MM.1S (cell line): Measurements from ENCODE around the gene KIF25.

ENCODE experiments used
- DNase-seq: peaks from one replicate; pipeline ENCODE4 v3.0.0-alpha.2; 2015
- H2AFZ ChIP-seq: fragments of 300-600 bp; sonication (generic); 2 replicates; pipeline ENCODE4 v1.6.0; 2016; ENCODE audit warnings: antibody characterized with exemption, low read length
- H3F3A ChIP-seq: fragments of 300-600 bp; sonication (generic); 2 replicates; pipeline ENCODE4 v1.6.1; 2016; ENCODE audit warnings: mild to moderate bottlenecking, antibody characterized with exemption, low read length, moderate library complexity, mixed read lengths; ENCODE audit not compliant: insufficient read depth
- H3K27ac ChIP-seq: fragments of 300-600 bp; sonication (generic); 2 replicates; pipeline ENCODE4 v1.5.1; 2016; ENCODE audit warnings: mild to moderate bottlenecking, low read length
- H3K27me3 ChIP-seq: fragments of 300-600 bp; sonication (generic); replicated peaks from 2 replicates; pipeline ENCODE4 v1.6.0; 2016; ENCODE audit warnings: low read length; ENCODE audit not compliant: insufficient read depth
- H3K36me3 ChIP-seq: fragments of 300-600 bp; sonication (generic); replicated peaks from 2 replicates; pipeline ENCODE4 v1.6.1; 2016; ENCODE audit warnings: mild to moderate bottlenecking, low read length, mixed read lengths; ENCODE audit not compliant: insufficient read depth
- H3K4me1 ChIP-seq: fragments of 300-600 bp; sonication (generic); 2 replicates; pipeline ENCODE4 v1.6.1; 2016; ENCODE audit warnings: low read length, mixed read lengths
- H3K4me2 ChIP-seq: fragments of 300-600 bp; sonication (generic); 2 replicates; pipeline ENCODE4 v1.6.0; 2016; ENCODE audit warnings: low read depth, low read length
- H3K4me3 ChIP-seq: fragments of 300-600 bp; sonication (generic); 2 replicates; pipeline ENCODE4 v1.5.1; 2016; ENCODE audit warnings: low read length, mixed read lengths
- H3K79me2 ChIP-seq: fragments of 300-600 bp; sonication (generic); 2 replicates; pipeline ENCODE4 v1.6.1; 2016; ENCODE audit warnings: mixed run types, low read length, mixed read lengths
- H3K9ac ChIP-seq: fragments of 300-600 bp; sonication (generic); 2 replicates; pipeline ENCODE4 v1.6.1; 2016; ENCODE audit warnings: low read length, mixed read lengths
- H3K9me2 ChIP-seq: fragments of 300-600 bp; sonication (generic); replicated peaks from 2 replicates; pipeline ENCODE4 v1.6.1; 2016; ENCODE audit warnings: mild to moderate bottlenecking, low read length, mixed read lengths; ENCODE audit not compliant: insufficient read depth
- H3K9me3 ChIP-seq: fragments of 300-600 bp; sonication (generic); replicated peaks from 2 replicates; pipeline ENCODE4 v1.6.1; 2016; ENCODE audit warnings: mild to moderate bottlenecking, low read length, mixed read lengths; ENCODE audit not compliant: insufficient read depth
- H4K20me1 ChIP-seq: fragments of 300-600 bp; sonication (generic); 2 replicates; pipeline ENCODE4 v1.6.1; 2016; ENCODE audit warnings: mild to moderate bottlenecking, low read length, moderate library complexity, mixed read lengths; ENCODE audit not compliant: insufficient read depth
- CTCF ChIP-seq: fragments of 300-600 bp; sonication (generic); IDR thresholded peaks from 2 replicates; pipeline ENCODE4 v1.5.1; 2016; ENCODE audit warnings: antibody characterized with exemption, low read length, mixed read lengths
- EZH2 ChIP-seq: fragments of 300-600 bp; sonication (generic); optimal IDR thresholded peaks from 2 replicates; pipeline ENCODE3; 2017; ENCODE audit warnings: low read depth, mild to moderate bottlenecking, antibody characterized with exemption, low read length, mixed read lengths
- EZH2phosphoT487 ChIP-seq: fragments of 300-600 bp; sonication (generic); IDR thresholded peaks from 2 replicates; pipeline ENCODE4 v1.6.1; 2018; ENCODE audit warnings: antibody characterized with exemption, low read length

KIF25 gene

GRCh38 chr6:167977717-167978467 lies 19.6 kb upstream of the KIF25 start:
- H3K9ac ChIP-seq: no peak overlapping the region
- no peak for DNase-seq
- TF ChIP-seq EZH2phosphoT487: no peak
- TF ChIP-seq CTCF: no peak
- no peak for TF ChIP-seq EZH2
- H3K9me2 ChIP-seq: no peaks in the 10 kb centered on the region
- H3K79me2 ChIP-seq: no peaks in the 10 kb centered on the region
- no peaks in the 10 kb centered on the region for H3K9me3 ChIP-seq
- H3K27me3 ChIP-seq: no peaks in the 10 kb centered on the region
- no peaks in the 10 kb centered on the region for H3F3A ChIP-seq
- H3K27ac ChIP-seq: no peak overlapping the region
- no peak overlapping the region for H3K4me2 ChIP-seq
- H4K20me1 ChIP-seq: no peaks in the 10 kb centered on the region
- H2AFZ ChIP-seq: no peak overlapping the region
- no peaks in the 10 kb centered on the region for H3K4me1 ChIP-seq
- no peak overlapping the region for H3K4me3 ChIP-seq
- H3K36me3 ChIP-seq: no peaks in the 10 kb centered on the region

- Histone ChIP-seq H3K4me1 (no peaks in the 10 kb centered on the region), H3K27me3 (no peaks in the 10 kb centered on the region), H3K9ac (no peak overlapping the region), H3K27ac (no peak overlapping the region), H3K79me2 (no peaks in the 10 kb centered on the region), H4K20me1 (no peaks in the 10 kb centered on the region), H2AFZ (no peak overlapping the region), H3K4me2 (no peak overlapping the region), H3K9me3 (no peaks in the 10 kb centered on the region), H3K9me2 (no peaks in the 10 kb centered on the region), H3K36me3 (no peaks in the 10 kb centered on the region), H3F3A (no peaks in the 10 kb centered on the region), H3K4me3 (no peak overlapping the region)
- no peak for TF ChIP-seq CTCF
- TF ChIP-seq EZH2phosphoT487: no peak
- no peak for TF ChIP-seq EZH2
- DNase-seq: no peak
Observed at GRCh38 chr6:167978607-167979006, 18.9 kb upstream of the KIF25 start.

- no peaks in the 10 kb centered on the region for H3K79me2 ChIP-seq
- no peaks in the 10 kb centered on the region for H4K20me1 ChIP-seq
- H3K36me3 ChIP-seq: no peaks in the 10 kb centered on the region
- TF ChIP-seq EZH2phosphoT487 (no peak), EZH2 (no peak), CTCF (no peak)
- H3K27ac ChIP-seq: no peak overlapping the region
- H3K4me1 ChIP-seq: no peaks in the 10 kb centered on the region
- H3K9ac ChIP-seq: no peak overlapping the region
- H3F3A ChIP-seq: no peaks in the 10 kb centered on the region
- no peaks in the 10 kb centered on the region for H3K27me3 ChIP-seq
- DNase-seq: no peak
- no peak overlapping the region for H3K4me3 ChIP-seq
- no peaks in the 10 kb centered on the region for H3K9me3 ChIP-seq
- no peak overlapping the region for H3K4me2 ChIP-seq
- no peaks in the 10 kb centered on the region for H3K9me2 ChIP-seq
- H2AFZ ChIP-seq: no peak overlapping the region
Observed at GRCh38 chr6:167979436-167980139, 17.9 kb upstream of the KIF25 start.
